GM12865 (cell line): ENCODE data around the gene HLA-DOB.
A peak's percentile ranks its signal among the peaks of the same experiment; 100 is the strongest.
"Not testable (repeated sequence)": the region's sequence is repeated elsewhere in the genome, so short reads cannot be mapped to it uniquely, and the experiment has no call there.

Experiments used
- DNase-seq: peaks from one replicate; pipeline ENCODE4 v3.0.0; 2010; ENCODE audit warnings: low read depth
- H3K4me3 ChIP-seq: 2 replicates; pipeline ENCODE4 v1.5.1; 2011; ENCODE audit warnings: mild to moderate bottlenecking, low read depth, low read length, control low read depth
- CTCF ChIP-seq: IDR thresholded peaks from 2 replicates; pipeline ENCODE4 v1.5.1; 2011; ENCODE audit warnings: low read length, control low read depth, low read depth, inconsistent platforms; ENCODE audit not compliant: insufficient read depth; ENCODE audit errors: missing control alignments

Gene HLA-DOB

DNA sequence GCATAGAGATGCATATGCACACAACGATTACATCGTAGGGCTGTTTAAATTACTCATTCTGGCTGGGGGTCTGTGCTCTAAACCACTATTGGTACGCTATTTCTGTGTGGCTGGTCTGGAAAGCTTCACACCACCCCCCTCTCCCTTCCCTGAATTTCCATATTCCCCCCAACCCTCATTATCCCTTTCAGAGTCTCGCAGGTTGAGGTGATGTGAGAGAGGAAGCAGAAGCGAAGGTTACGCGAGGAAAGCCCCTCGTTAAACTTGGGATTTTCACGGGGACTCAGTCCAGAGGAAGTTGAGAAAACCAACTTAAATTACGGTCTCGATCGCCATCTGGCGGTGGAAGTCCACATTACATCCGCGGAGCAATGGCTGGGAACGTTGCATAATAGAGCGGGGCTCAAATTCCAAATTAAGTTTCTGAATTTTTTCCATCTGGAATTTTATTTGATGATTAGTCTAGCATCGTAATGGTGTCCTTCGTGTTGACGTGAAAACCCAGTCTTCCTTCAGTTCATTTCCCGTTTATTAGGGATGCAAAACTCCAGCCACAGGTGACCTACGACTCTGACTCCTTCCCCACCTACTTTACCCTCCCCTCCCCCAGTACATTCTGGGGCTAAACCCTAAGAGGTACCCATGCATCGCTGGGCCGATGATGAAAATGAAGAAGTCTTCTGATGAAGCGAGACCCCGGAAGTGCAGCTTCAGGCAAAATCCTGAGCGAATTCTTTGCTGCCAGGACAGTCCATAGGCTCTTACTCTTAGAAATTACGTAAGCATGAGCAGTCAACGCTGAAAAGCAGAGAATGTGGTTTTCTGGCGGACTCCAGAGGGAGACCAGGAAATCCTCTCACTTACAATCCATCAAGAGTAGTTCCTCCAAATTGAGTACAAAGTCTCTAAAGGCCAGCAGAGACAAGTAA is 19.7 kb downstream of the HLA-DOB start:
- peak overlapping the region; percentile 28 for H3K4me3 ChIP-seq
- peak; percentile 79 for DNase-seq
- TF ChIP-seq CTCF: peak; percentile 70

DNA sequence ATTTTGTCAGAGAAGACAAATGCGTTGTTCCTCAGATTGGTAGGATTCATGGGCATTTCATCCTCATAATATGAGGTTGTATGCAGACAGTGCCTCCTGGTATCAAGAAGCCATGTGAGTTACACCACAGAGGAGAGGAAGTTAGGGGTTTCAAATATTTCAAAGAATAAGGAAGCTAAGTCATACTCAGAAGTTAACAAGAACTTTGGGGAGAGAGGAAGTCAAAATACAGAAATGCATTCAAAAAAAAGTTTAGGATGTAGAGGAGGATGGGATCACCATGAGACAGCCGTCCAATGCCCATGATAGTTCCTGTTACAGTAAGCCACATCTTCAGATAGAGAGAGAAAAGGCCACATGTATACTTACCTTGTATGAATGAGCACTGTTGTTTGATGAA is 22.3 kb downstream of the HLA-DOB start:
- H3K4me3 ChIP-seq: no peak overlapping the region
- DNase-seq: no peak
- TF ChIP-seq CTCF: no peak

GRCh38 chr6:32792901-32793435 is 23.8 kb downstream of the HLA-DOB start:
- H3K4me3 ChIP-seq: no peak overlapping the region
- no peak for DNase-seq
- no peak for TF ChIP-seq CTCF

DNA sequence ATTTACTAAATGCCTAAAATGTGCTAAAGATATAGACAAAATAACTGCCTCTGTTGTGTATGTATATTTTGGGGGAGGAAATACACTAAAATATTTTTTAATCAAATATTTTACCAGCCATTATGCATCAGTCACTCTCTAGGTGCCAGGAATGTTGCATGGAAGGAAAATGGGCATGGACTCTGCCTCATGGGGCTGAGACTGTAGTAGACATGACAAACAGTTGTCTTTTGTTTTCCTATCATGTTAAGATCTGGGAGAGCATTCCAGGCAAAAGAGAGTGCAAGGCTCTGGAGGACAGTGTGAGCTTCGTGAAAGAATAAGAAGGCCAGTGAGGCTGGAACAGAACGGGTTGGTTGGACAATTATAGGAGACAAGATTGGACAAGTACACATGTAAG is 26.5 kb downstream of the HLA-DOB start:
- TF ChIP-seq CTCF: no peak

DNA sequence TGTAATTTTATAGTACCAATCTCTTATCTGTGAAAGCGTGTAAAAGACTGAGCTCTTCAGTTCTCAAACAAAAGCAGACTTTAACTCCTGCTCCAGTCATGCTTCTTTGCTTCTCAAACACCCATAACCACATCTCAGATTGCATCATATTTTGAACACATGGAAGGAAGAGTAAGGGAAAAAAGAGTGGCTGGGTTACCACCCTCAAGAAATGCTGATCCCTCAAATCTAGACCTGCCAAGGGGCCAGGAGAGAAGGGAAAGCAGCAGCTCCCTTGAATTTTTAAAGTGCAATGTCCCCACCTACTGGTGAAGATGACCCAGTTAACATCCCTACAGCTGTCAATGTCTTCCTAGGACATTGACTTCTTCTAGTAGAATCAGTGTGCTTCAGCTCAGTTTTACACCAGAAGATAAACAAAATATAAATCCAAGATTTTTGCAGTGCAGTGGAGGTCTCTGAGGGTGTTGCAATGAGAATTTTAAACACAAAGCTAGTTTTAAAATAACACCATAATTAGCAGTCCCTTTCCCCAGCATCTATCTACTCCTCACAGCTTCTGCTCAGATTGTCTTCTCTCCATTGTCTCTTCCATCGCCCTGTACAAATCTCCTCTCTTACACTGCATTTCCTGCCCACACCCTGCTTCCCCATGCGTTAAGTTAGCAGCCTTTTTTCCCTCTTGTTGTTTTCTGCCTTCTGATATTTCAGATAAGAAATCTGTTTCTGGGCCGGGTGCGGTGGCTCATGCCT is 30.8 kb downstream of the HLA-DOB start:
- TF ChIP-seq CTCF: peak; percentile 66
- peak; percentile 68 for DNase-seq
- no peak overlapping the region for H3K4me3 ChIP-seq

More for the DNA sequence above, 26.5 kb downstream of the HLA-DOB start:
- no peak overlapping the region for H3K4me3 ChIP-seq
- DNase-seq: no peak

DNA sequence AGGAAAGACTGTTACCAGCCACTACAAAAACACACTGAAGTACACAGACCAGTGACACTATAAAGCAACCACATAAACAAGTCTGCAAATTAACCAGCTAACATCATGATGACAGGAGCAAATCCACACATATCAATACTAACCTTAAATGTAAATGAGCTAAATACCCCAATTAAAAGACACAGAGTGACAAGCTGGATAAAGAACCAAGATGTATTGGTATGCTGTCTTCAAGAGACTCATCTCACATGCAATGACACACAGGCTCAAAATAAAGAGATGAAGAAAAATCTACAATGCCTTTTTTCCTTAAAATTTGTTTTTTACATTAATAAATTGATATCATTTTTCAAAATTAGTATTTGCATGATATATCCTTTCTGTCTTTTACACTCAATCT is 33.9 kb downstream of the HLA-DOB start:
- H3K4me3 ChIP-seq, DNase-seq: not testable (repeated sequence)

GRCh38 chr6:32779036-32779435 is 37.8 kb downstream of the HLA-DOB start:
- TF ChIP-seq CTCF: no peak
- H3K4me3 ChIP-seq: no peak overlapping the region
- no peak for DNase-seq
